Uterus (tissue), 2 donors: ENCODE measurements around the gene LRRC1.

Experiments used
- CTCF ChIP-seq, 4 experiments: fragments of 200-600 bp in 2 of 4; fragments of 450-650 bp in 2 of 4; sonication (generic) in 2 of 4; IDR thresholded peaks; one replicate each; pipeline ENCODE4 v1.5.1; 2016 to 2019; ENCODE audit warnings: antibody characterized with exemption in 4 of 4, mild to moderate bottlenecking in 2 of 4, moderate library complexity in 1 of 4
- POLR2A ChIP-seq, 2 donors: fragments of 450-650 bp; IDR thresholded peaks; one replicate each; pipeline ENCODE4 v1.6.1; 2016; ENCODE audit warnings: antibody characterized with exemption in 2 of 2, mild to moderate bottlenecking in 1 of 2, moderate library complexity in 1 of 2

DNA sequence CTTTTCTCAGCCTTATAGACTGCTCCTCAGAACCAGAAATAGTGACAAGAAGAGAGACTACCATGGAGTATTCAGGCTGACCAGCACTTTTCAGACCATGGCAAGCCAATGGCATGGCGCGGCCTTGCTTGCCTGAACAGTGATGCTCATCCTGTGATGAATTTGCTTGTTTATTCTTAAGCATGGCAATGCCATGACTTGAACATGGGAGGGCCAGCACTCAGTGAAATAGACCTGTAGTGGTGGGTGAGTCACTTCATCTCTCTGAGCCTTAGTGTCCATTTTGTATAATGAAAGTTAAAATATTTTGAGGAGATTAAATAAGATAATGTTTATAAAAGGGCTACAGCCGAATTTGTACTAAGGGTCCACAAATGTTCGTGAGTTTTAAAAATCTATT is 79.1 kb downstream of the LRRC1 start:
- no peak for TF ChIP-seq CTCF (IDR thresholded peaks at IDR 0.05)
- no peak for TF ChIP-seq POLR2A (IDR thresholded peaks at IDR 0.05)
